Adrenal gland (tissue), 12 donors: Measurements from ENCODE around the gene MACROD2. TPM values are rescaled to one million over a fixed set of nuclear protein-coding genes. Genes with fewer than 3 reads are reported as not detected.

Experiments
- DNase-seq, 7 donors: peaks; one replicate each; pipeline ENCODE4 v3.0.0-alpha.2; 2019 to 2020
- H3K27ac ChIP-seq, 5 donors: fragments of 200-600 bp; sonication (generic) in 4 of 5; 1 replicate in 3 of 5; 2 replicates in 2 of 5; pipeline versions ENCODE4 v1.5.1 to v1.8.0; 2016 to 2020; ENCODE audit warnings: mild to moderate bottlenecking in 1 of 5
- H3K27me3 ChIP-seq: fragments of 200-600 bp; 2 replicates; pipeline ENCODE4 v1.8.0; 2021
- H3K36me3 ChIP-seq, 2 donors: fragments of 200-600 bp; replicated peaks in 1 of 2; 1 replicate in 1 of 2; 2 replicates in 1 of 2; pipeline versions ENCODE4 v1.5.1 to v1.8.0; 2018 to 2022
- H3K4me1 ChIP-seq, 2 donors: fragments of 200-600 bp; replicated peaks in 1 of 2; 1 replicate in 1 of 2; 2 replicates in 1 of 2; pipeline versions ENCODE4 v1.5.1 to v1.8.0; 2018 to 2021
- H3K4me3 ChIP-seq, 4 donors: fragments of 200-600 bp; sonication (generic) in 3 of 4; one replicate each; pipeline ENCODE4 v1.5.1; 2016 to 2018
- H3K9me3 ChIP-seq, 3 donors: fragments of 200-600 bp; sonication (generic) in 1 of 3; replicated peaks in 1 of 3; 1 replicate in 2 of 3; 2 replicates in 1 of 3; pipeline versions ENCODE4 v1.5.1 to v1.8.0; 2016 to 2021
- CTCF ChIP-seq, 6 experiments: fragments of 450-650 bp in 4 of 6; fragments of 200-600 bp in 2 of 6; sonication (generic) in 1 of 6; IDR thresholded peaks; 1 replicate in 5 of 6; 2 replicates in 1 of 6; pipeline versions ENCODE4 v1.5.1 to v1.8.0; 2016 to 2021; ENCODE audit warnings: antibody characterized with exemption in 6 of 6, mild to moderate bottlenecking in 2 of 6, moderate library complexity in 1 of 6
- POLR2A ChIP-seq, 2 donors: fragments of 450-650 bp; IDR thresholded peaks; one replicate each; pipeline ENCODE4 v1.6.1; 2017; ENCODE audit warnings: antibody characterized with exemption in 2 of 2, mild to moderate bottlenecking in 2 of 2, moderate library complexity in 1 of 2
- WGBS, 4 donors: extraction: QIAGEN DNeasy Blood & Tissue Kit in 2 of 4; methylation state at CpG; one replicate each; pipeline versions ENCODE4 v1.1.5 to v1.1.7; 2013 to 2017; 5-methylcytosine and 5-hydroxymethylcytosine counted together
- intact Hi-C, 2 donors: fragments of 100-400 bp; cut with DNase I; formaldehyde crosslinking; loops; one replicate each; pipeline versions ENCODE4 v1.14.1 to v1.15.0; 2022 to 2023
- polyA plus RNA-seq, 3 donors: library from polyadenylated mRNA; stranded (reverse); fragments of 200-250 nt in 2 of 3; fragments of 350-450 nt in 1 of 3; fragmentation: Illumina TruSeq in 1 of 3; extraction: RNeasy Lipid Tissue Mini Kit (QIAGEN cat#74804) in 1 of 3; gene quantifications; one replicate each; pipeline ENCODE4 v1.2.3, GENCODE V29; 2013 to 2014
- total RNA-seq, 9 donors: library from RNA; depleted of rRNA in 4 of 9; stranded (reverse); fragments of >200 nt in 4 of 9; fragments of 120-200 nt in 1 of 9; fragmentation: NEBNext Ultra II Directional in 1 of 9; extraction: Animal tissue kit (Norgen Biotek cat#: 25700) in 1 of 9; gene quantifications; one replicate each; pipeline versions ENCODE4 v1.1.0 to v1.2.4, GENCODE V29; 2013 to 2023
- donor health status: healthy with polysubstance abuse.
- donor health status: Bipolar disorder and iron deficiency.
- donor health status: DM: yes; HTN: yes; CAD: no.
- donor health status: DM: no; HTN: no; CAD: no.
- donor health status: DM: no; HTN: no; CAD: no.
- donor health status: DM: yes; HTN: yes; CAD: no.

The MACROD2 gene
- total and polyA plus RNA-seq, 12 donors: 1.1 to 21.2 (median 6.4) TPM

- Histone ChIP-seq H3K36me3 (no peaks in the 10 kb centered on the region), H3K27me3 (no peaks in the 10 kb centered on the region), H3K27ac (no peak overlapping the region), H3K9me3 (no peaks in the 10 kb centered on the region), H3K4me3 (no peak overlapping the region), H3K4me1 (no peaks in the 10 kb centered on the region)
- 74 to 95% (median 86%) methylated on average over 10 of the region's 10 CpGs for WGBS, 4 donors
- DNase-seq: no peak
- intact Hi-C loops: no loop called here
- TF ChIP-seq POLR2A (IDR thresholded peaks at IDR 0.05): no peak
- TF ChIP-seq CTCF (IDR thresholded peaks at IDR 0.05): no peak
Measured at GRCh38 chr20:15795305-15796019, 1800.1 kb downstream of the MACROD2 start.

- Histone ChIP-seq H3K36me3 (no peaks in the 10 kb centered on the region), H3K9me3 (no peaks in the 10 kb centered on the region), H3K27me3 (no peaks in the 10 kb centered on the region), H3K27ac (no peak overlapping the region), H3K4me1 (no peaks in the 10 kb centered on the region), H3K4me3 (no peak overlapping the region)
- TF ChIP-seq CTCF (IDR thresholded peaks at IDR 0.05): no peak
- no peak for TF ChIP-seq POLR2A (IDR thresholded peaks at IDR 0.05)
- 43 to 61% (median 50%) methylated on average over 2 of the region's 2 CpGs for WGBS, 4 donors
- intact Hi-C loops: no loop called here
- DNase-seq: no peak
Measured at GRCh38 chr20:15799871-15800270, 1804.6 kb downstream of the MACROD2 start.

GRCh38 chr20:15802020-15802419 is 1806.7 kb downstream of the MACROD2 start:
- H3K4me3 ChIP-seq: no peak overlapping the region
- H3K4me1 ChIP-seq: no peaks in the 10 kb centered on the region
- intact Hi-C loops: no loop called here
- TF ChIP-seq POLR2A (IDR thresholded peaks at IDR 0.05) (no peak), CTCF (IDR thresholded peaks at IDR 0.05) (no peak)
- no peak for DNase-seq
- no peaks in the 10 kb centered on the region for H3K9me3 ChIP-seq
- WGBS, 4 donors: 75 to 94% (median 88%) methylated on average over 1 of the region's 1 CpG
- no peaks in the 10 kb centered on the region for H3K36me3 ChIP-seq
- no peaks in the 10 kb centered on the region for H3K27me3 ChIP-seq
- no peak overlapping the region for H3K27ac ChIP-seq

- Histone ChIP-seq H3K4me1 (no peaks in the 10 kb centered on the region), H3K27me3 (no peaks in the 10 kb centered on the region), H3K27ac (no peak overlapping the region), H3K36me3 (no peaks in the 10 kb centered on the region), H3K4me3 (no peak overlapping the region), H3K9me3 (no peaks in the 10 kb centered on the region)
- intact Hi-C loops: no loop called here
- 77 to 92% (median 90%) methylated on average over 5 of the region's 5 CpGs for WGBS, 4 donors
- no peak for DNase-seq
- TF ChIP-seq CTCF (IDR thresholded peaks at IDR 0.05) (no peak), POLR2A (IDR thresholded peaks at IDR 0.05) (no peak)
Measured at GRCh38 chr20:15805154-15805553, 1809.8 kb downstream of the MACROD2 start.
